Astrocyte of the spinal cord (primary cell): Measurements from ENCODE around the gene PKNOX2.

Experiments
- DNase-seq: peaks from one replicate; pipeline ENCODE4 v3.0.0; 2011; ENCODE audit warnings: low read depth, low spot score
- H3K4me3 ChIP-seq: 2 replicates; pipeline ENCODE4 v1.5.1; 2011; ENCODE audit warnings: low read depth, mild to moderate bottlenecking, low read length, moderate library complexity
- in situ Hi-C: cut with HindIII; loops from 2 replicates; pipeline ENCODE4 v1.10.0; 2017; ENCODE audit warnings: low sequenced_read_pairs
- TF ChIP-seq, protein P1 (sequence below): IDR thresholded peaks from 2 replicates; pipeline ENCODE4 v1.5.1; 2012; ENCODE audit warnings: low read depth, mild to moderate bottlenecking, low read length, inconsistent platforms

PKNOX2 gene

DNA sequence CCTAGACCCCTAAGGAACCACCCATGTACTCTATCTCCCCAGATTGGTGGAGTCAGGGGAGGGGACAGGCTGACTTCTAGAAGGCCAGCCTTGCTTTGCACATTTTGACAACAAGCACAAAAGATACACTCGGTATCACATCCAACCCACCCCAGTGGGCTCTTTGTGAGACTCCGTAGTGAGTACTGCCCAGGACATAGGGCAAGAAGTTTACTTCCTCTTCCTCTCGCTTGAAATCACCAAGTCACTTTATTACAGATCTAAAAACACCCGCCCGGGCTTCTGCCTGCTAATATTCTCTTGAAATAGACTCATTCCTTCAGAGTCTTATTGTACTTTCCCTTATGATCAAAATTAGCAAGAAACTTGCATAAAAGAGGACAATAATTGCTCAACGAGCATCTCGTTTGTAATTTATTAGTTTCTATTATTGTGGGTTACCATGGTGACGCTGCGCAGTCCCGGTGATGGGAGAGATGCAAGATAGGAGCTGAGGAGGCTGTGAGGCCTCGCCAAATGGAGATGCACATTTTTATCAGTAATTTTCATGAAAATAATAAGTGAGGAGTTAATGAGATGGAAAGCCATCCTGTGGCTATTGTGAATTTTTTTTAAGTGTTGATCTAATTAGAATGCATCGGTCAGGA, 234.6 kb downstream of the PKNOX2 start:
- TF ChIP-seq, protein P1, sequence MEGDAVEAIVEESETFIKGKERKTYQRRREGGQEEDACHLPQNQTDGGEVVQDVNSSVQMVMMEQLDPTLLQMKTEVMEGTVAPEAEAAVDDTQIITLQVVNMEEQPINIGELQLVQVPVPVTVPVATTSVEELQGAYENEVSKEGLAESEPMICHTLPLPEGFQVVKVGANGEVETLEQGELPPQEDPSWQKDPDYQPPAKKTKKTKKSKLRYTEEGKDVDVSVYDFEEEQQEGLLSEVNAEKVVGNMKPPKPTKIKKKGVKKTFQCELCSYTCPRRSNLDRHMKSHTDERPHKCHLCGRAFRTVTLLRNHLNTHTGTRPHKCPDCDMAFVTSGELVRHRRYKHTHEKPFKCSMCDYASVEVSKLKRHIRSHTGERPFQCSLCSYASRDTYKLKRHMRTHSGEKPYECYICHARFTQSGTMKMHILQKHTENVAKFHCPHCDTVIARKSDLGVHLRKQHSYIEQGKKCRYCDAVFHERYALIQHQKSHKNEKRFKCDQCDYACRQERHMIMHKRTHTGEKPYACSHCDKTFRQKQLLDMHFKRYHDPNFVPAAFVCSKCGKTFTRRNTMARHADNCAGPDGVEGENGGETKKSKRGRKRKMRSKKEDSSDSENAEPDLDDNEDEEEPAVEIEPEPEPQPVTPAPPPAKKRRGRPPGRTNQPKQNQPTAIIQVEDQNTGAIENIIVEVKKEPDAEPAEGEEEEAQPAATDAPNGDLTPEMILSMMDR: no peak
- no peak for DNase-seq
- in situ Hi-C loops: no loop called here
- H3K4me3 ChIP-seq: no peak overlapping the region

DNA sequence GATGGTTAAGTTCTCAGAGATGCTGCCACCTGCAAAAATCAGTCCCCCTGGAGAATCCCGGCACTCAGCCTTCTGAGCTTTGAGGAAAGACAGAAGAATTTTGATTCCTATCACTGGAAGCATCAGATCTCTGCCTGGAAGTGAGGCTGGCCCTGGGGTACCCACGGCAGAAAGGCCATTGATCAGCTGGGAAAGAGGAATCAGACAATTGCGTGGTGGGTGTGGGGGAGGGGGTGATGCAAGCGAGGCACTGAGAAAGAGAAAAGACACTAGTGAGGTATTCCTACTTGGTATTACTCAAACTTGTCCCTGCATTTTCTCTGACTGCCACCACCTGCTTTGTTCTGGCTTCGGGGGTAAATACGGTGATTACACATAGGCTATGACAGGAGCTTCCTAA, 235.4 kb downstream of the PKNOX2 start:
- in situ Hi-C loops: no loop called here
- TF ChIP-seq, protein P1: no peak
- no peak for DNase-seq
- no peak overlapping the region for H3K4me3 ChIP-seq

DNA sequence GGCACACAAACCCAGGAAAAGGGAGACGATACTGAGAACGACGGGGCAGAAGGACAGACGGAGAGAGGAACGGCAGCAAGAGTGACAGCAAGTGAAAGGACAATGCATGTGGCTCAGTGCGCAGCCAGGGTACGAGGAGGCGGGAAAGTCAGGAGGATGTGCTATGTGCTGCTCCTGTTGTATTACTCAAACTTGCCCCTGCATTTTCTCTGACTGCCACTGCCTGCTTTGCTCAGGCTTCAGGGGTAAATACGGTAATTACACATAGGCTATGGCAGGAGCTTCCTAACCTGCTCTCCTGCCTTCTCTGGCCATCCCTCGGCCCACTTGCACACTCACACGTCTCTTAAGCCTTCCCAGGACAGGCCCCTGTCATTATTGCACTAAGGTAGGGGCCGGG, 236.7 kb downstream of the PKNOX2 start:
- in situ Hi-C loops: no loop called here
- no peak for DNase-seq
- TF ChIP-seq, protein P1: no peak
- H3K4me3 ChIP-seq: no peak overlapping the region

DNA sequence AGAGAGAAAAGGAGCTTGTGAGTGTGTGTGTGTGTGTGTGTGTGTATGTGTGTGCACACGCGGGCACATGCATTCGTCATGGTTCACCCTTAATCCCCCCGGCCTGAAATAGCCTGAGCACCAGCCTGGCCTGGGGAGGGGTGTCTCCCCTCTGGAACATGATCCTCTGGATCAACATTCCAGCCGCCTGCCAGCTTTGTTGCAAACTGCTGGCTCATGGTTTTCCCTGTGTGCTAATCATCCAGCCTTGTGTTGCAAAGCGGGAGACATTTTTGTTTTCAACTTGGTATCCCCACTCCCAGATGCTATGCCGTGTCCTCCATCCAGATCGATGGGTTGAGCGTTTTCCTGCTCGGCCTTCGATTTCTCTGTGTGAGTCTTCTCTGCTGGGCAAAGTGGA, 237.2 kb downstream of the PKNOX2 start:
- in situ Hi-C loops: no loop called here
- DNase-seq: no peak
- H3K4me3 ChIP-seq: no peak overlapping the region
- TF ChIP-seq, protein P1: no peak

DNA sequence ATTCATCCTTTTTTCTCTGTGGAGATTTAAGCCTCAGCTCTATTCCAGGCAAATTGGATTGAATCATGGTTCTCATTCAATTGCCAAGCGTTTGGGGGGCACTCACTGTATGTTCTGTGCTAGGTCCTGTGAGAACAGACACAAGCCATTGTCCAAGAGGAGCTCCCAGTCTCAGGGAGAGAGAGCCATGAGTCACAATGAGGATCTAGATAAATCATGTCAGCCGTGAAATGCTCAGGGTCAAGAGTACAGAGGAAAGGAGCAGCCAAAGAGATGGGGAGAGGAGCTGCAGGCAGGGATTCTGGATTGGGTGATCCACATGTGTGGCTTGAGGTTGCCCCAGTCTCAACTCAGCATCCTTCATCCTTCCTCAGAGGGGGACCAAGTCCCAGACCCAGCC, 237.9 kb downstream of the PKNOX2 start:
- TF ChIP-seq, protein P1: no peak
- in situ Hi-C loops: no loop called here
- DNase-seq: peak; percentile 36
- no peak overlapping the region for H3K4me3 ChIP-seq

DNA sequence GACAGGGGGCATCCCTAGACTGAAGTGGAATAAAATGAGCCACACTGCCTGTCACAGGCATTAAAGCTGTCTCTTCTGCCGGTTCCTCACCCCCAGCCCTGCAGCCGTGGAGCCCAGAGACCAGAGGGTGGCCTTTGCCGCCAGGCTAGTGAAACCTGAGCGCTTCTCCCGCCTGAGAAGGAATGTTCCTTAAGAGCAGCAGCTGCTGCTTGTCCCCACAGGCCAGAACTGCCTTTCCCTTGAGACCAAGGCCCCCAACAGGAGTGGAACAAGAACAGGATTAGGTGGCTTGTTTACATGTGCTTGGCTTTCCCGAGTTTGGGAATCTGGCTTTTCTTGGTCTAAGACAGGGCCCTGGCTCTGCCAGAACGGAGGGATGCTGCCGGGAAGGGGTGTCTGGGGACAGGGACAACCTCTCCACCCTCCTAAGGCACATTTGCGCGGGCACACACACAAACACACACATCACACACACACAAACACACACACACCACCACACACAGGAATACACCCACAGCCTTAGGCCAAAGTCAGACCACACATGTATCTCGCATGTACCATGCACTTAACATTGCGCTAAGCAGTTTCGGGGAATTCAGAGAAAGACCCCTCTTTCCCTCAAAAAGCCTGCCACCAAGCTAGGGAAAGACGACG, 239.7 kb downstream of the PKNOX2 start:
- in situ Hi-C loops: no loop called here
- TF ChIP-seq, protein P1: no peak
- no peak for DNase-seq
- H3K4me3 ChIP-seq: no peak overlapping the region
